Activated CD4-positive, alpha-beta T cell treated with anti-CD3 and anti-CD28 coated beads, Interleukin-2, amount 50 U/mL, for 24 hours (primary cell): ENCODE data around the gene AMPH.
"Not testable (repeated sequence)": the region's sequence is repeated elsewhere in the genome, so short reads cannot be mapped to it uniquely, and the experiment has no call there.

ENCODE experiments used
- DNase-seq, 2 donors: peaks; one replicate each; pipeline ENCODE4 v3.0.0-alpha.2; 2020; ENCODE audit warnings: low read depth in 1 of 2, low spot score in 1 of 2

AMPH gene

GRCh38 chr7:38354271-38354851 is 276.8 kb downstream of the AMPH start:
- not testable (repeated sequence) for DNase-seq

- not testable (repeated sequence) for DNase-seq
These were observed 277.7 kb downstream of the AMPH start for GRCh38 chr7:38353431-38353881.

- DNase-seq = no peak
These were observed 279.6 kb downstream of the AMPH start for GRCh38 chr7:38351601-38352000.

GRCh38 chr7:38350777-38351176 is 280.4 kb downstream of the AMPH start:
- not testable (repeated sequence) for DNase-seq

GRCh38 chr7:38349869-38350583 is 281.1 kb downstream of the AMPH start:
- DNase-seq = not testable (repeated sequence)

GRCh38 chr7:38349126-38349795 is 281.9 kb downstream of the AMPH start:
- DNase-seq = not testable (repeated sequence)

GRCh38 chr7:38345299-38346172 is 285.6 kb downstream of the AMPH start:
- DNase-seq = not testable (repeated sequence)

GRCh38 chr7:38344741-38345140 is 286.4 kb downstream of the AMPH start:
- not testable (repeated sequence) for DNase-seq

- not testable (repeated sequence) for DNase-seq
These were observed 289.0 kb downstream of the AMPH start for GRCh38 chr7:38342135-38342534.

GRCh38 chr7:38341172-38341705 is 289.9 kb downstream of the AMPH start:
- DNase-seq = not testable (repeated sequence)

GRCh38 chr7:38339953-38340819 is 291.0 kb downstream of the AMPH start:
- no peak for DNase-seq

- not testable (repeated sequence) for DNase-seq
These were observed 295.0 kb downstream of the AMPH start for GRCh38 chr7:38336148-38336515.

- peak; percentile 51 to 66 for DNase-seq
These were observed 295.6 kb downstream of the AMPH start for GRCh38 chr7:38335492-38336147.

- no peak for DNase-seq
These were observed 296.1 kb downstream of the AMPH start for GRCh38 chr7:38335128-38335491.

- DNase-seq = no peak
These were observed 297.0 kb downstream of the AMPH start for GRCh38 chr7:38334163-38334562.
